GM18507 (cell line): ENCODE measurements around the gene NOS1.

Experiments used
- DNase-seq: peaks from one replicate; pipeline ENCODE4 v3.0.0; 2011; ENCODE audit warnings: low read depth; ENCODE audit not compliant: insufficient read length; ENCODE audit errors: extremely low spot score
- FAIRE-seq: peaks from 2 replicates; lab custom pipeline; 2011; peaks lifted over from hg19 to GRCh38; lab: Jason Lieb, UNC

Gene NOS1

DNA sequence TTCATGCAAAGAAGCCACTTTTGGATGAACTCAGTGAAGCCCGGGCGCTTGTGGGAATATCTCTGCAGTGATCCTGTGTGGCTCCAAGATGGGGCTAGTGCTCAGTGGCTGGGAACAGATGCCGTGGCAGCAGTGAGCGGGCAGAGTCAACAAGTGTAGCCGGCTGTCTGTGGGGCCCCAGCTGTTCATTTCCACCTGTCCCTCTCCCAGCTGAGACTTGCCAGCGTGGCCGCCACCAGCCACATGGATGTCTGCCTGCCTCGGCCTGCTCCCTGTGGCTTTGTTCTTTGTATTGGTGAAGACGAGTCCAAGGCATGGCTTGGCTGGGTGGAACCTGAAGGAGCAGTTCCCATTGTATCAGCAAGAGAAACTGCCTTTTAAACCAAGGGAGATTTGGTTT, 77.3 kb downstream of the NOS1 start:
- DNase-seq, result no peak
- FAIRE-seq, result no peak

DNA sequence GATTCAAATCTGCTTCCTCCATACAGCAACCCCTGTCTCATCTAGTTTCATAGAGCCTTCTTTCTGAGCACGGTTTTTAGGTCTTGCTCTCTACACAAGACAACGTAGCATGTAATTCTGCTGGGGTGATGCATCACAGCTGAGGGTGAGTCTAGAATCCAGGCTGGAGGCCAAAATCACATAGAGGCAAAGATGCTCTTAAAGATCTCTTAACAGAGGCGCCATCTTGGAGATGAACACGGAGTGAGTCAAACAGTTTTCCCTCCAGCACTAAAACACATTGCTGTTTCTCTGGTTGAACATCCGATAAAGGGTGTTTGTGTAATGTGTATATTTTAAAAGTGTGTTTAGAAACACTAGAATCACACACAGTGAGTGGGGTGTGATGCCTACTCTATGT, 78.9 kb downstream of the NOS1 start:
- FAIRE-seq (no peak), DNase-seq (no peak)

DNA sequence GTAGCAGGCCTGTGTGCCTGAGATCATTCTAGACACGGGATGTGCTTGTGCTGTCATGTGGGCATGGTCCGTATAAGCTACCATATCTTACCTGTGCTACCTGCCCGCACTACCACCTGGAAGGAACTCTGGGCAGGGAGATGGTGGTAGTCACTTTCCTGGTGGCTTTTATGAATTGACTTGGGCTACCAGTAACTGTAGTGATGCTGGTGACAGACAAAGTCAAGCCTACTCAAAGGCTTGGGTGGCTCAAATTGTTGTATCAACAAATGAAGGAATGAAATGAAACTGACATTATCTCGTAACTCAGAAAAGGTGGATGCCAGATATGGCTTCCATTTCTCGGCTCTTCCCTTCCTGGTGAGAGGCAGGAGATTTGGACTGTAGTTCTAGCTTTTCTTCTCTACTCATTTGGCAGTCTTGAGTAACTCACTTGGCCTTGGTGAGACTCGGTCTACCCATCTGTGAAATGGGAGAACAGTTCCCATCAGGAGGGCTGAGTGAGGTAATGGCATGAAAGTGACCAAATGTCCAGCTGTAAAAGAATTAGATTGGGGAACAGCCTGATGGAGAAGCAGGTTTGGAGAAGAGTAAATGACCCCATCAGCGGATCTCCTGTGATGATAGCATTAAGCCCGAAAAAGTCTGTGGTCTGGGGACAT, 81.3 kb downstream of the NOS1 start:
- no peak for DNase-seq
- FAIRE-seq, result no peak

DNA sequence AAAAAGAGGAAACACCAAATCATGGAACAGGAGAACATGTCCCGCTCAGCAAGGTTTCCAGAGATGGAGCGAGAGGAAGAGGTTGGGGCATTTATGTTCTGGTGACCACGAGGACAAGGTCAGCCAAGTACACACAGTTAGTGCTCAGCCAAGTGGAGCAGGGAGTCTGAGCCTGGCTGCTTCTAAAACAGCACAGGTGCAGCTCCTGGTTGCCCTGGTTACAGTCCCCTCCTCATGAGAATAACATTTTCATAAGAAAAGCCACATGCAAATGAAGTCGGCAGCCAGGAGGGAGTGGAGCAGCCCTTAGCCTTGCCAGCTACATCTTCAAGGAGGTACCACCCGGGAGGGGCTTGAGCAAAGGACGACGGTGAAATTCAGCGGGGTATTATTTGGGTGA, 81.8 kb downstream of the NOS1 start:
- no peak for FAIRE-seq
- no peak for DNase-seq

DNA sequence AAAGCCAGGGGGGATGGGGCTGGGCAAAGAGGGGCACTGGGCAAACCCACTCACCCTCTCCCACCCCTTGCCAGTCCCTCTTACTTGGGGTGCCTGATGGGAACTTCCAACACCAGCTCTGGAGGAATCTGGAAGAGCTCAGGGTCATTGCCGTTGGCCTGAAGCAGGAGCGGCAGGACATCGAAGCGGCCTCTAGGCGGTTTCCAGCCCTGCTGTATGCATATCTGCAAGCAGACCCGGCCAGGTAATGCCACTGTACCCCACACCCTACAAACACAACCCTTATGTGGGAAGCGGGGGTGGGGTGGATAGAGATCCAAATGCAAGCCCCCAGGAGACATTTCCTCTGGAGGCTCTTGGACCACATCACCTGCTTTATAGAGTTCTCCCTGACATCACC, 83.6 kb downstream of the NOS1 start:
- FAIRE-seq, result no peak

DNA sequence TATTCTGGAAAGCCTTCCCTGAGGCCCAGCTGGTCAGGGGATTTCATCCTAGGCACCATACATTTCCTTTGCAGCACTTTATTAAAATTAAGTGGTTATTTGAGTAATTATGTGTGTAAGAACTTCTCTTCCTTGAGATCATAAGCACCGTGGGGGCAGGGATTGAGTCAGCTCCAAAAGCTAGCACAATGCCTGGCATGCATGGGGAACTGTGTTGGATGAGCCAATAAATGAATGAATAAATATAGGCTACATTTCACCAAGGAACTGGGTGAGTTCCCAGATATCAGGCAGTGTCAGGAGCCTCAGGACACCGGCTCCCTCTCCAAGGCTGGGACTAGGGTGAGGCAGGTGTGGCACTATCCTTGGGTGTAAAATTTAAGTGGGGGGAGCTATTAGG, 88.3 kb downstream of the NOS1 start:
- FAIRE-seq, result no peak

More for the DNA sequence above, 83.6 kb downstream of the NOS1 start:
- DNase-seq, result no peak

DNA sequence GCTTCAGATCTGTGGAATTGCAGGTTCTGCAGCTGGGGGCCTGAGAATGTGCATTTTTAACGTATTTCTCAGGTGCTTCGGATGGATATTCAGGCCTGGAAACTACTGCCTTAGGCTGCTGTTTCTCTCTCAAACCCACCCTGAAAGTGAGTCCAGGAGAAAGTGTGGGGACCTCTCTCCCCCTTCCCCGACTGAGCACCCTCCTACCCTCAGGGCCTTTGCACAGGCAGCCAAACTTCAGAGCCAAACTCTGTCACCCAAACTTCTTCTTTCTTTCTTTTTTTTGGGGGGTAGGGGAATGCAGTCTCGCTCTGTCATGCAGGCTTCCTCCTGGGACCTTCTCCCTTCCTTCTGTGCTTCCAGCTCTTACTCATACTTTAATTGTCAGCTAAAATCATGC, 88.7 kb downstream of the NOS1 start:
- FAIRE-seq (no peak), DNase-seq (no peak)

More for the DNA sequence above, 88.3 kb downstream of the NOS1 start:
- DNase-seq, result no peak

DNA sequence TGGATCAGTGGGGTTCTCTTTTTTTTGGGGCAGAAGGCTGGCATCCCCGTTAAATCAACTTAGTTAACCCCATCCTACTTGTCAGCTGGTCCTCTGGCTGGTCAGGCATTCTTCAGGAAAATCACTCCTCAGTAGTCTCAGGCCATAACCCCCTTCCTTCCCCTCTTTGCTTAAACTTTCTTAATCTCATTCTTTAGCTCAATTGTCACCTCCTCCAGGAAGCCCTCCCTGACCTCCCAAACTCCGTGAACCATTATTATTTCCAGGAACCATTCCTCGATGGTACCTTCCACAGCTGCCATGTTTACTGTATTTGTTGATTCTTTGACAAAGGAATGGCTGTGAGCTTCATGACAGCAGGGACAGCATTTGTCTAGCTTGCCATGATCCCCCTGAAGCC, 98.7 kb downstream of the NOS1 start:
- no peak for FAIRE-seq
- no peak for DNase-seq

DNA sequence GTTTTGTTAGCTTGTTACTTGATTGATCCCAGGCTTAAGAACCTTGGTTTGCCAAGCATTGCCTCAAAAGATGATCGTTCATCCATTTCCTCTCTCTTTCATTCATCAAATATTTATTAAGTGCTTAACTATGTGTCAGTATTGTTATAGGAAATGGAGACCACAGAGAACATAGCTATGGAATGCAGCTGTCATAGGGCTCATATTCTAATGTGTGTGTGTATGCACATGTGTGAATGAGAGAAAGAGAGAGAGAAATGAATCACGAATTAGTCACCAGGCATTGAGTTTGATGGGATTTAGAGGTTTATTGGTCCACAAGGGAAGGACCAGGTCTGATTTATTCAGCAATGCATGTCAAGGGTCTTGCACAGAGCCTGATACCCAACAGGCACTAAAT, 100.2 kb downstream of the NOS1 start:
- FAIRE-seq (no peak), DNase-seq (no peak)

DNA sequence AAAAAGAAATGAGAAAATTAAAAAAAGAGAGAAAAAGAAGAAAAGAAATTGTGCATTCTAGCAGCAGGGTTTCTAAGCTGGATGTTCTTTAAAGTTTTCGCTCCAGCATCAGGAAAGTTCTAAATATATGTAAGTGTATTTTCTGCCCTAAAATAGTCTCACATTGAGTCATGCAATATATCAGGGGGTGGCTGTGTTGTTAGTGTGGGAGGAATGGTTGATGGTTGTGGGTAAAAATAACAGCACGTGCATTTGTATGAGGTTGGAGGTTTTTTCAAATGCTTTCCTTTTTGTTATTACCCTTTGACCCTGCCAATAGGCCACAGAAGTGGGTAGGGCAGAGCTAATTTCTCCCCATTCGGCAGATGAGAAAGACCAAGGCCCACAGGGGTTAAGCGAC, 106.0 kb downstream of the NOS1 start:
- DNase-seq (no peak), FAIRE-seq (no peak)

DNA sequence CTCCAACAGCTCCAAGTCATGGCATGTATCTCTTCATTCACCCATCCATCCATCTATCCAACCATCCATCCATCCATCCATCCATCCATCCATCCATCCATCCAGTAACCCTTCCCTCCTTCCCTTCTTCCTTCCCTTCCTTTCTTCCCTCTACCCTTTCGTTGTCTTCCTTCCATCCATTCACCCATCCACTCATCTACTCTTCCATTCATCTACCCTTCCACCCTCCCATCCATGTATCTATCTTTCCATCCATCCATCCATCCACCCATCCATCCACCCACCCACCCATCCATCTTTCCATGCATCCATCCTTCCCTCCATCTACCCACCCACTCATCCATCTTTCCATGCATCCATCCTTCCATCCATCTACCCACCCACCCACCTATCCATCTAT, 117.9 kb downstream of the NOS1 start:
- no peak for DNase-seq
- FAIRE-seq, result no peak

DNA sequence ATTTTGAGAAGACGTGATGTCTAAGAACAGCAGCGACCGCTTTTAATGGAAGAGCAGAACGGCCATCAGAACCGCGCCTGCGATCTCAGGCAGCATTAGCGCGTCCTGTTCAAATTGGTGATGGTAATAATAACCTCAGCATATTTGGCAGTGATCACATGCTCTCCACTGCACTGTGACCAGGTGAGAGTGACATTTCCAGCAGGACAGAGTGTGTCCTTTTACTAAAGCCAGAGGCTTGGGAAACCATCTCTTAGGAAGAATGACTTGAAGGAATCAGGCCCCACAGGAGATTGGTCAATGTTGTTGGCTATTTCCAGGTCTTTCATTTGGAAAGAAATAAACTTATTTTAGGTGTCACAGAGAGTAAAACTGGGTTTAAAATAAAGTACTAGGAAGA, 119.7 kb downstream of the NOS1 start:
- FAIRE-seq, result no peak

DNA sequence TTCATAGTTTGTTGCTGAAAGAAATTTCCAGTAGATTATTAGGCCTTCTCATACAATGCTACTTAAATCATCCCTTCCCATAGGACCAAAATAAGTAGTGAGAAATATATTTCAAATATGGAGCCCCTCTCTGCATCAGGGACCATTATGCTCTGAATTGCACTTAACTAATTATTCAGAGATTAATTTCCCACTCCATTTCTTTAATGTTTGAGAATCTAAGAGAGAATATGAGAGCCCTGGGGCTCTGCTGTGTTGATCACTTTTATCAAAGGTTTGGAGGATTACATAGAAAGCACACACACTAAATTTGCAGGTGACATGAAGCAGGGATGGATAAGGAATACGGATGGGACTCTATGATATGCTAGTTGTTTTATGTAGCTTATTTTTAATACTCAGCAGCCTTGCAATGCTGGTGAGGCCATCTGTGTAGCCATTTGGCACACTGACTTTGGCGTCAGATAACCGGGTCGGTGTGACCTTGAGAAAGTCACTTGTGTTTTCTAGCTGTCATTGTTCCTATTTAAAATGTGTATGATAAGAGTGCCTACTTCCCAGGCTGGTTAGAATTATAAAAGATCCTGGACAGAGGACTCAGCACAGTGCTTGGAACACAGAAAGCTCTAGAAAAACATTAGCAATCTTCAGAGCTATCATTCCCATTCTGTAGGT, 121.2 kb downstream of the NOS1 start:
- no peak for FAIRE-seq
- no peak for DNase-seq

More for the DNA sequence above, 119.7 kb downstream of the NOS1 start:
- no peak for DNase-seq

DNA sequence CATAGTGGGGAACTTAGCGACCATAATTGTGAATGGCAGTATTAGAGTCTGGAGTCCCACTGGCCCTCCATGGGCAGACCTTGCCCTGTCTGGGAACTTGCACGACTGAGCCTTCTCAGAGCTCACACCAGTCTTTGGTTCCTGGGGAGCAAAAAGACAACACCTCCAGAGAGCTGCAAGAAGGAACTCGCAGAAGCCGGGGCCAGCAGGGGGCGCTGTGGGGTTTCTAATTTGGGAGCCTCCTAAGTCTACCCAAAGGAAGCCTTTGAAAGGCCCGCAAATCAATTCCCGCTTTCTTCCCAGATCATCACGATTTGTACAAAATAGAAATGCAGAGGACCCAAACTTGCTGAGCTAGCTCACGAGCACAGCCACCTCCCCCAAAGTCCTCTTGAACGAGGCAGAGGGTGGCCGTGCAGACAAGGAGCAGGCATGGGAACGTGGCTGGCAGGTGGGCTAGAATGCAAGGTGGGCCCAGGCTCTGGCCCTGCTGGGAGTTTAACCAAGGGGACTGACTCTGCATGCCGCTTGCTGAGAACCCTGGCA, 124.9 kb downstream of the NOS1 start:
- FAIRE-seq (peak; percentile 64), DNase-seq (peak; percentile 35)

DNA sequence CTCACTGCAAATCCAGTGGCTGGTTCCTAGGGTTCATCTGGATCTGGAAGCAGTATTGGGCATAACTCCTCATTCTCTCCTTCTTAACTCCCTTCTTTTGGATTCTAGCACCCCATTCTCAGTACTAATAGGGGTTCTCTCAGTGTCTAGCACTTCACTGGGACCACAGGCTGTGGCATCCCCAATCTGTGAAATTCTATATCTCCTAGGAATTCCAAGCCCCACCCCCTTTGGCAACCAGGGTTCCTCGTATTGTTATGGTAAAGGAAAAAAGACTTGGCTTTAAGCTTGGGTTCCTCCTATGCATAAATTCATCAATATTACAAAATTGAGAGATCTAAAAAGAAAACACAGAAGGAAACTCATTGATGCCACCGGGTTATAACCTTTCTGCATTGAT, 126.2 kb downstream of the NOS1 start:
- FAIRE-seq (no peak), DNase-seq (no peak)

DNA sequence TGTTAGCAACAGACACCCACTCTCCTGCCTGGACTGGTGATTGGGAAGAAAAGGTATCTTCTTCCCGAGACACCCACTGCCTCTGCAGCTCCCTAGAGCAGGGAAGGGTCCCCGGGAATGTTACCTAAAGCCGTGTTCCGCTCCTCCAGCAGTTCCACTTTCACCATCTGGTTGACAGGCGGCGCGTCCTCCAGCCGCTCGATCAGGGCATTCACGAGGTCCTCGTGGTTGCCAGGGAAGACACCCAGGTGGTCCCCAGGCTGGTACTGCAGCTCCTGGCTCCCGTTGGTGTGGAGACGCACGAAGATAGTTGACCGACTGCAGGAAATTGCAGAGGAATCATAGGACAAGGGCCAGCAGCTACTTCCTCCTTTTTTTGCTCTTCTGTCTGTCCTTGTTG, 127.0 kb downstream of the NOS1 start:
- DNase-seq, result no peak
- no peak for FAIRE-seq

DNA sequence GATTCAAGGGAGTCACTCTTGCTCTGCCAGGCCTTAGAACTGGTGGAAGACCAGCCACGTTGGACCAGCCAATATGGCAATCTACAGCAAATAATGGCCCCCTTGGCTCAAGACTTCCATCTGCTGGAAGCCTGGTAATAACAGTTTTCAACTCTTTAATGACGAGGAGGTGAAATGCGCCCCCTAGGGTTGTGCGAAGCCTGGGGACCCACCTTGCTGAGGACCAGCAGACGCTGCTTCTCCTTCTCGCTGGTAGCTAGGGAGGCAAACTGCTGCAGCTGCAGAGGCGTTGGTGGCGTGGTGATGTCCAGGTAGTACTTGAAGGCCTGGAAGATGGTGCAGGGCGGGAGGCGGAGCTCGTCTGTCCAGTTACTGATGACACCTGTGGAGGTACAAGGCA, 129.7 kb downstream of the NOS1 start:
- DNase-seq (no peak), FAIRE-seq (no peak)

DNA sequence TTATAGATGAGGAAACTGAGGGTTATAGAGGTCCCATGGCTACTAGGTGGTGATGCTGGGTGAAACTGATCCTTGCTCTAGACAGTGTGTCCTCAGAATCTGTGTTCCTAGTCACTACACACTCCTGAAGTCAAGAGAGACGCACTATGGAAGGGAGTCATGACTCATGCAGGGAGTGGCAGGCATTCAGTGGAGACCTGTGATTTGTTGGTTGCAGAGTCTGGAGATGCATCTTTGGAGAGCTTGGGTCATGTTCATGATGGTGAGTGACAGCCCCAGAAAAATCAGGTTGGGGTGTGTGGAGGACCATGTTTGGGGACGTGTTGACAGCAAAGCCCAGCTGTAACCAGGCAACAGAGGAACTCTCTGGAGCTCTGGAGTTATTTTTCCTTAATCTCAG, 133.2 kb downstream of the NOS1 start:
- FAIRE-seq, result no peak
- no peak for DNase-seq

DNA sequence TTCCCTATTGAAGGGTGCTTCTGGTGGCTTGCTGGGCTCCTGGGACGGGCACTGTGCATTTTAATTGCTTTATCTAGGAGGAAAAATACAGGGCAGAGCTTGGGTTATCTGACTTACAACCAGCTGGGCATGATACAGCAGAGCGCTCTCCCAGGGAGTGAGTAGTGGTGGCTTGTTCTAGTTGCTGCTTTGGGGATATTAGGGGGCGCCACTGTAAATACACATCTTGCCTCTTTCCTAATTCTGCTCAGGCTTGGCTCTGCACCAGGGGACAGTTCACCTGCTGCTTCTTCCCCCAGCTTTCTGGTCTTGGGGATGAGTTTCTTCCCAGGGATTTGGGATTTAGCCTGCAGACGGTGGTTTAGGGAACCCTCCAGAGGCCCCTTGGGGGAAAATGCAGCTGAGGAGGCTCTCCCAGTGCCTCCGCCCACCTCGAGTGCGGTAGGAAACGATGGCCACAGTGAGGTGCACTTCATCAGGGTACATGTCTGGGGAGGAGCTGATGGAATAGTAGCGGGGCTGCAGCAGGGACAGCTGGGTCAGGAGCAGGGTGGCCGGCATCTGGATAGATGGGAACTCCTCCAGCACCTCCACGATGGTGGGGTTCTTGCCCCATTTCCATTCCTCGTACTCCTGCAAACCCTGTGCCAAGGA, 134.3 kb downstream of the NOS1 start:
- DNase-seq (no peak), FAIRE-seq (no peak)

DNA sequence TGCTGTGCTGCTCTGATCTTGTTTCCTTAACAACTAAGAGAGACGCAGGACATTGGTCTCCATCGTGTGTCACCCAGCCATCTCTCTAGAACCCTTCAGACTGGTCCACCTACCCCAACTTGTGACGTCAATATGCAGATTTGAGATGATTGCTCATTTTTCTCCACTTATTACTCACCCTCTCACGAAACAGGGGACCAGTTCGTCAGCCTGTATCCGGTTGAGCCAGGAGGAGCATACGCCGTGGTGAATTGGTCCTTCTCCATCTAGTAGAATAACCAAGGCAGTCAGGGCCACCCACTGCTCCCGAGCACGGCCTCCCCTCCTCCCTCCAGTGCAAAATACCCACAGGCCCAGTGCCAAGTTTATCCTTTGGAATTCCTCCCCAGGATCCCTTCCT, 134.9 kb downstream of the NOS1 start:
- no peak for FAIRE-seq
- no peak for DNase-seq

DNA sequence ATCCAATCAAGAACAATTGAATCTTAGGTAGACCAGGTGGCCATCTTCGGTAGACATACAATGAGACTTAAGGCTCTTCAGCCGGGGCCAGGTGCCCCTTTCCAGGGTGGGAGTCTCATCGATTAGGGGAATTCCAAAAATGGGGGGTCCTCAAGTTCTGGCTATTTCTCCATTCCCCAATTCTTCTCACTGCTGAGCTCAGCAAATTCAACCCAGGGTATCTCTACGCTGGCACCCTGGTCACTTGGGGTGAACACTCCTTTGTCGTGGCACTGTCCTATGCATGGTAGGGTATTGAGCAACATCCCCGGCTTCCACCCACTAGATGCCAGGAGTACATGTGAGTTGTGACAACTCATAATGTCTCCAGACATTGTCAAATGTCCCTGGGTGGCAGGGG, 136.2 kb downstream of the NOS1 start:
- FAIRE-seq (no peak), DNase-seq (no peak)
